GM18907 (cell line): Measurements from ENCODE around the gene PTPRD.

ENCODE experiments used
- ATAC-seq: cut with Tn5 transposase; IDR thresholded peaks from one replicate; pipeline ENCODE4 v1.9.1; 2021; ENCODE audit warnings: mild to moderate bottlenecking, moderate library complexity; ENCODE audit not compliant: unreplicated experiment

The PTPRD gene

GRCh38 chr9:8887369-8887768, 1725.4 kb downstream of the PTPRD start:
- no peak for ATAC-seq

GRCh38 chr9:8883321-8883720, 1729.5 kb downstream of the PTPRD start:
- no peak for ATAC-seq

GRCh38 chr9:8880060-8880459, 1732.7 kb downstream of the PTPRD start:
- no peak for ATAC-seq

GRCh38 chr9:8879284-8879683, 1733.5 kb downstream of the PTPRD start:
- ATAC-seq = no peak

- ATAC-seq = no peak
Measured at GRCh38 chr9:8877753-8878494, 1734.9 kb downstream of the PTPRD start.

GRCh38 chr9:8876303-8876702, 1736.5 kb downstream of the PTPRD start:
- no peak for ATAC-seq

- ATAC-seq = no peak
Measured at GRCh38 chr9:8874482-8874881, 1738.3 kb downstream of the PTPRD start.

GRCh38 chr9:8872802-8873201, 1740.0 kb downstream of the PTPRD start:
- no peak for ATAC-seq

GRCh38 chr9:8871796-8872445, 1740.9 kb downstream of the PTPRD start:
- ATAC-seq = no peak

GRCh38 chr9:8871396-8871795, 1741.4 kb downstream of the PTPRD start:
- no peak for ATAC-seq

GRCh38 chr9:8869812-8870211, 1743.0 kb downstream of the PTPRD start:
- ATAC-seq = no peak

- no peak for ATAC-seq
Measured at GRCh38 chr9:8868632-8869031, 1744.2 kb downstream of the PTPRD start.

GRCh38 chr9:8867148-8867547, 1745.7 kb downstream of the PTPRD start:
- ATAC-seq = no peak

- no peak for ATAC-seq
Measured at GRCh38 chr9:8864545-8864896, 1748.3 kb downstream of the PTPRD start.

GRCh38 chr9:8863886-8864544, 1748.8 kb downstream of the PTPRD start:
- no peak for ATAC-seq

GRCh38 chr9:8863069-8863468, 1749.7 kb downstream of the PTPRD start:
- no peak for ATAC-seq

GRCh38 chr9:8860925-8861324, 1751.9 kb downstream of the PTPRD start:
- ATAC-seq = no peak

- no peak for ATAC-seq
Measured at GRCh38 chr9:8860086-8860485, 1752.7 kb downstream of the PTPRD start.

- no peak for ATAC-seq
Measured at GRCh38 chr9:8859416-8859815, 1753.4 kb downstream of the PTPRD start.

- no peak for ATAC-seq
Measured at GRCh38 chr9:8858596-8859161, 1754.1 kb downstream of the PTPRD start.

- ATAC-seq = no peak
Measured at GRCh38 chr9:8857926-8858595, 1754.7 kb downstream of the PTPRD start.
